ENCODE results near the gene KLHL11.
"Not testable (repeated sequence)": the region's sequence is repeated elsewhere in the genome, so short reads cannot be mapped to it uniquely, and the experiment has no call there.

The KLHL11 gene

DNA sequence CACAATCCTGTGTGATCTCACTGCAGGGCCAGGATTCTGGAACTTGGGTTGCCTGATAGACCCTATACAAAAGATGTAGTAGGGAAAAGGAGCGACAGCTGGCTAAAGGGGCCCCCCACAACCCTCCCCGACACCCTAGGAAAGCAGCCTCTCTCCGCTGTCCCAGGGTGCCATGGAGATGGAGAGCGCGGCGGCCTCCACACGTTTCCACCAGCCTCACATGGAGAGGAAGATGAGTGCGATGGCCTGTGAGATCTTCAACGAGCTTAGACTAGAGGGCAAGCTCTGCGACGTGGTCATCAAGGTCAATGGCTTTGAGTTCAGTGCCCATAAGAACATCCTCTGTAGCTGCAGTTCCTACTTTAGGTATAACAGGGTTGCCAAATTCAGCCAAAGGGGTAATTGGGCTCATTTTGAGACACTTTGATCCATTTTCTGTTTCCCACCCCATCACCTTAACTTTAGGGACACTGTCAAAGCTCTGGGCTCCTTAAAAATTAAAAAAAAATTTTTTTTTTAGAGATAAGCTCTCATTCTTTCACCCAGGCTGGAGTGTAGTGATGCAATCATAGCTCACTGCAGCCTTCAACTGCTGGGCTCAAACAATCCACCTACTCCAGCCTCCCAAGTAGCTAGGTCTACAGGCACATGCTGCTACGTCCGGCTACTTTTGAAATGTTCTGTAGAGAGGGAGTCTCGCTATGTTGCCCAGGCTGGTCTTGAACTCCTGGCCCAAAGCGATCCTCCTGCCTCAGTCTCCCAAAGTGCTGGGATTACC lies 27.3 kb downstream of the KLHL11 start, which contains the start of gene KLHL10:
Gene KLHL10, plus strand, starts transcription at position 65 of the 778 bp plus-strand sequence. Its CDS starts 108 bp downstream, at position 173.
- no peak within 1 kb of the TSS for H3K4me3 ChIP-seq (ENCODE audit: low read depth, low read length)
- H3K36me3 ChIP-seq (replicated peaks): no peaks in the 10 kb centered on the region
- no peak within 1 kb of the TSS for H3K27ac ChIP-seq
- TF ChIP-seq CTCF (IDR thresholded peaks at IDR 0.05; ENCODE audit: low read depth, low read length, missing control alignments): no peak
- DNase-seq: no peak
- H3K27me3 ChIP-seq (replicated peaks): no peaks in the 10 kb centered on the region
- in situ Hi-C loops (cut with HindIII; ENCODE audit: low pct_ligation_motif_present, low sequenced_read_pairs): no loop called here

DNA sequence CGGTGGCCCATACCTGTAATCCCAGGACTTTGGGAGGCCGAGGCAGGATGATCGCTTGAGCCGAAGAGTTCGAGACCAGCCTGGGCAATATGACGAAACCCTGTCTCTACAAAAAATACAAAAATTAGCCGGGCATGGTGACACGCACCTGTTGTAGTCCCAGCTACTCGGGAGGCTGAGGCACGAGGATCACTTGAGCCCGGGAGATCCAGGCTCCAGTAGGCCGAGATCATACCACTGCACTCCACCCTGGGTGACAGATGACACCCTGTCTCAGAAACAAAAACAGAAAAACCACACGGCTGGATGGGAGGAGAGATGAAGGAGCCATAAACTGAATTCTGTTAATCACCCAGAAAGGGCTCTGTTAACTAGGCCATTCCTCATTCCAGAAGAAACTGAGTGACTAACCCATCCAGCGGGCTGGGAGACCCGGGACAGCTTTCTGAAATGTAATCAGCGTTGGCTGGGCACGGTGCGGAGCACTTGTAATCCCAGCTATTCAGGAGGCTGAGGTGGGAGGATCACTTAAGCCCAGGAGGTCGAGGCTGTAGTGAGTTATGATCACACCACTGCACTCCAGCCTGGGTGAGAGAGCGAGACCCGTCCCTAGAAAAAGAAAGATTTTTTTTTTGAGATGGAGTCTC lies 28.6 kb downstream of the KLHL11 start:
- DNase-seq: no peak
- H3K27ac ChIP-seq: no peak overlapping the region
- peaks cover 2% of the 10 kb centered on the region for H3K36me3 ChIP-seq (replicated peaks)
- no peaks in the 10 kb centered on the region for H3K27me3 ChIP-seq (replicated peaks)
- peak overlapping the region; percentile 75 for H3K4me3 ChIP-seq (ENCODE audit: low read depth, low read length)
- TF ChIP-seq CTCF (IDR thresholded peaks at IDR 0.05; ENCODE audit: low read depth, low read length, missing control alignments): no peak
- in situ Hi-C loops (cut with HindIII; ENCODE audit: low pct_ligation_motif_present, low sequenced_read_pairs): no loop called here

GRCh38 chr17:41835800-41836549 lies 29.2 kb downstream of the KLHL11 start, which contains the start of gene NT5C3B:
Gene NT5C3B, minus strand, starts transcription at chr17:41836232. Its CDS starts 39 bp downstream, at chr17:41836193.
- Histone ChIP-seq H3K27ac (no peak within 1 kb of the TSS), H3K4me3 (ENCODE audit: low read depth, low read length) (peak within 1 kb of the TSS; percentile 75), H3K27me3 (replicated peaks) (no peaks in the 10 kb centered on the region), H3K36me3 (replicated peaks) (peaks cover 7% of the 10 kb centered on the region)
- DNase-seq: no peak
- in situ Hi-C loops (cut with HindIII; ENCODE audit: low pct_ligation_motif_present, low sequenced_read_pairs): no loop called here
- TF ChIP-seq CTCF (IDR thresholded peaks at IDR 0.05; ENCODE audit: low read depth, low read length, missing control alignments): no peak

GRCh38 chr17:41835214-41835799 lies 29.9 kb downstream of the KLHL11 start:
- Histone ChIP-seq H3K36me3 (replicated peaks) (peaks cover 10% of the 10 kb centered on the region), H3K27me3 (replicated peaks) (no peaks in the 10 kb centered on the region), H3K27ac (no peak overlapping the region), H3K4me3 (ENCODE audit: low read depth, low read length) (peak overlapping the region; percentile 75)
- DNase-seq: no peak
- in situ Hi-C loops (cut with HindIII; ENCODE audit: low pct_ligation_motif_present, low sequenced_read_pairs): no loop called here
- TF ChIP-seq CTCF (IDR thresholded peaks at IDR 0.05; ENCODE audit: low read depth, low read length, missing control alignments): no peak

DNA sequence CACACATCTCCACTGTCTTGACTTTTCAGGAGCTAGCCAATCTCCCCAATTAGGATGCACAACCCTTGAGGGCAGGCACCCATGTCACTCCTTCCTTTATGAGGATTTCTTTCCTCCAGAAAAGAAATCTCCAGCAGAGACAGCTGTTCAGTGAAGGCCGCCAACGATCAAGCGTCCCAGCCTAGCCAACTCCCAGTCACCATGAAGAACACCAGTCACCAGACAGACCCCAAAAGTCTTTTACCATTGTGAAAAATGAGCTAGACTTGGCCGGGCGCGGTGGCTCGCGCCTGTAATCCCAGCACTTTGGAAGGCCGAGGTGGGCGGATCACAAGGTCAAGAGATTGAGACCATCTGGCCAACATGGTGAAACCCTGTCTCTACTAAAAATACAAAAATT lies 35.3 kb downstream of the KLHL11 start:
- H3K27ac ChIP-seq; H3K27me3 ChIP-seq (replicated peaks); in situ Hi-C loops (cut with HindIII; ENCODE audit: low pct_ligation_motif_present, low sequenced_read_pairs); H3K4me3 ChIP-seq (ENCODE audit: low read depth, low read length); DNase-seq: not testable (repeated sequence)
- H3K36me3 ChIP-seq (replicated peaks): peaks cover 33% of the 10 kb centered on the region
